GM19397 (cell line): ENCODE results near the gene PACS2.

ENCODE experiments used
- ATAC-seq: cut with Tn5 transposase; IDR thresholded peaks from one replicate; pipeline ENCODE4 v1.9.1; 2021; ENCODE audit warnings: mild to moderate bottlenecking, moderate library complexity; ENCODE audit not compliant: unreplicated experiment

The PACS2 gene

DNA sequence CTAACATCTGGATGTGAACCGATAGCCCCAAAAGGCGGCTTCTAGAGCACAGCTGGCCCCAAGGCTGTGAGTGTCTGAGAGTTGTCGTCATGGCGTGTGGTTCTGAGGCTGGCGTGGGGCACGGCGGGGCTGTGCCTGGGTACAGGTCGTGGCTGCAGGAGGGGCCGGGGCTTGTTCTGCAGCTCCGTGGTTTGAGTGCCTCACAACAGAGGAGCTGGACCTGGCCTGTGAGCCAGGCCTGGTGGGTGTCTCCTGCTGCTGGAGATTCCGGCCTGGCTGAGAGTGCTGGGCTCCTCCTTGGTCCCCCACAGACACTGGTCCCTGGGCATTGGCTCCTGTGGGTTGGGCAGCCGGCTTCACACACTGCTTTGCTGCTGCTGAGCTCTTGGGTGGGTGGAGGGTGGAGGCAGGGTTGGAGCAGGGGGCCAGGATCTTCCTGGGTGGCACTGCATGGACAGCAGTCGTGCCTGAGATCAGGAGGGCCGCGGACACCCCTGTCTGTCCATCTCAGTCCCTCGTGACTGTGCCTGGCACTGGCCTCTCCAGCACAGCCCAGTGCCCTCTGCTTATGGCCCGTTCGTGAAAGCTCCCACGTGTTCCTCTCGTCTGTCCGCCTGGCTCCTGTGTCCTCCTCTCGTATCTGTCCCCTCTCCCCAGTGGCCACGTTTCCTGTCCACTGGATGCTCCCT, 52.0 kb downstream of the PACS2 start:
- no peak for ATAC-seq

DNA sequence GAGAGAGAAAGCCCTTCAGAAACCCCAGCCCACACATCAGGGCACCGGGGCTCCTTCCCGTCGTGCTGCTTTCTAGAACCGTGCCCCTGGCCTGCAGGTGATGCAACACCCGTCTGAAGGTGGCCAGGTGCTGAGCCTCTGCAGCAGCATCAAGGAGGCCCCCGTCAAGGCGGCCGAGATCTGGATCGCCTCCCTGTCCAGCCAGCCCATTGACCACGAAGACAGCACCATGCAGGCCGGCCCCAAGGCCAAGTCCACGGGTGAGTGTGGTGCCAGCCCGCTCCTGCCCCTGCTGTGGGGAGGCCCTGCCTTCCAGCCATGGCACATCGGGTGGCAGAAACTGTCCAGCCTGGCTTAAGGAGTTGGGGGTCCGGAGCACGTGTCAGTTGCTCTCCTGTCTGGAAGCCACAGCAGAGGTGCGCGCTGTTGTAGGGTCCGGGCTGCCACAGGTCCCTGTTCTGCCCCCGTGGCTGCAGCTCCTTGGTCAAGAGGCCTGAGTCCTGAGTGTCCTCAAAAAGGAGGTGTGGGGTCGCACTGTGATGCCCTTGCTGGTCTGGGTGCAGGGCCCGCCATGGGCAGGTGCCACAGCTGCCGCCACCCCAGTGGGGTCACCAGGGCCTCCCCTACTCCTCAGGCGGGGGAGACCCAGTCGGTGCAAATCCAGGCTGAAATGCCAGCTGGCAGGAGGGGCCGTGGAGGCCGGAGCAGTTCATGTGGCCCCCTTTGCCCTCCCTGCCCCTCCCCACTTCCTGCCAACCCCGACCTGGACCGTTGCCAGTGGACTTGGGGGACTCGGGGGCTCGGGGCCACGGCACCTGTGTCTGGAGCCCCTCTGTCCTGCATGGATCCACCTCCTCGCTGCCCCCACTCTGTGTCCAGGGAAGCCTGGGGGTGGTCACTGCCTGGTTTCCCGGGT, 52.8 kb downstream of the PACS2 start:
- ATAC-seq, result no peak

DNA sequence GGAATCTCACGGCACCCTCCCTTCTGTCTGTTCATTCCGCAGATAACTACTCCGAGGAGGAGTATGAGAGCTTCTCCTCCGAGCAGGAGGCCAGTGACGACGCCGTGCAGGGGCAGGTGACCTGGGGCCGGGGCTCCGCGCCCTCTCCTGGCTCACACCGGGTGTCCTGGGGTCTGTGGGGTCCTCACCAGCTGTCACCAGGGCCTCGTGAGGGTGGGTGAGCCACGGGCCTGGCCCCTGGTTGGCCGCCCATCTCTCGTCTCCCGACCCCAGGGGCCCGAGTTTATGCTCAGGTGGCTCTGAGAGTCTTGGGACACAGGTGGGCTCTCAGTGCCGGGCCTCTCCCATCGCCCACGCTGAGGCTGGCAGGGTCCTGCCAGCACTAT, 53.5 kb downstream of the PACS2 start:
- no peak for ATAC-seq

DNA sequence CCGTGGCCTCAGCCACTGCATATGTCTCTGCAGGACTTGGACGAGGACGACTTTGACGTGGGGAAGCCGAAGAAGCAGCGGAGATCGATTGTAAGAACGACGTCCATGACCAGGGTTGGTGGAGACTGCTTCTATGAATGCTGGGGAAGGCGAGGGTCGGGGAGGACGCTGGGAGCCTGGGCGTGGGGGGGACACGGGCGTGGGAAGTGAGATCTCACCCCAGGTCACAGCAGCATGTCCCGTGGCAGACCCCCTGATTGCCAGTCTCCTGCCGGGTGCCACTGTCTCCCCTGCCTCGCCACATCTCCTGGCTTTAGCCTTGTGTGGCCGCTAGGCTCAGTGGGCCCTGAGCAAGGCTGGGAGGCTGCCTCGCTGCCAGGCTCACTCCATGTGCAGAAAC, 53.9 kb downstream of the PACS2 start:
- ATAC-seq, result no peak

DNA sequence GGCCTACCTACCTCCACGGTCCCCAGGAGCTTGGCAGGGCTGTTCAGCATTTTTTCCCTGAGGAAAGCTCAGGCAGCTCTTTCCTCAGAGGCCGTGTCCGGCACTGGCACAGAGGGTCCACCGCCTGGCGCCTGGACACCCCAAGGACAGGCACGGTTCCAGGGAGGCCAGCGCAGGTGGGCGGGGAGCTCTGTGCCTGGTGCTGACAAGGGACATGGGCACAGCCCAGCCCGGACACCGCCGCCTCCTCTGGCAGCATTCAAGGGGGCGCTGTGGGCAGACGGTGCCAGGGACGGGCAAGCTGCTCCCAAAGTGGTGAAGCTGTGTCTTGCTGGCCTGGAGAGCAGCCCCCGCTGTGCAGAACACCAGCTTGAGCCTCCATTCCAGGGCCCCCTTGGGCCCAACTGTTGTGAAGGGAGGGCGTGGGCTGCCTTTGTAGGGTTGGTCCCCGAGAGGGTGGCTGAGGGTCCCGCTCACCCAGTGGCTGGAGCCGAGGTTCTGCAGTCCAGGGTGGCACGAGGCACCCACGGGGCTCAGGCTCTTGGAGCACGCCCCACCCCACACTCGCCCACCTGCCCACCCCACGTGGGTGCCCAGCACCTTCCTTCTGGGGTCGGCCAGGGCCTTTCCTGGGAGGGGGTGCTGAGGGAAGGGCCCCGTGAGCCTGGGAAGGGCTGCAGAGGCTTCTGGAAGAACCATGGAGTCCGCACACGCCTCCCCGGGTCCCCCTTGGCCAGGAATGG, 54.5 kb downstream of the PACS2 start:
- ATAC-seq, result no peak

DNA sequence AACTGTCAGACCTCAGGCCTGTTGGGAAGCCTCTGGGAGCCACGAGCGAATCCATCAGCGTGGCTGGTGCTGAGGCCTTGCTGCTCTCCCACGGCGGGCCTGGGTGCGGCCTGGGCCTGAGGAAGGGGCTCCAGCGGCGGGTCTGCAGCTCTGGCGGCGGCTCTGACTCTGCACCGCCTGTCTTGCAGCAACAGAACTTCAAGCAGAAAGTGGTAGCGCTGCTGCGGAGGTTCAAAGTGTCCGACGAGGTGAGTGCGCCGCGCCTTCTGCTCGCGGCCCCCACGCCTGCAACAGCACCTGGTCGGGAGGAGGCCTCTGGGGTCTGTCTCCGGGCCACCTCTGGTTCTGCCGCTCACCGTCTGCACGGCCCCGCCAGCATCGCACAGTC, 55.1 kb downstream of the PACS2 start:
- ATAC-seq, result no peak

DNA sequence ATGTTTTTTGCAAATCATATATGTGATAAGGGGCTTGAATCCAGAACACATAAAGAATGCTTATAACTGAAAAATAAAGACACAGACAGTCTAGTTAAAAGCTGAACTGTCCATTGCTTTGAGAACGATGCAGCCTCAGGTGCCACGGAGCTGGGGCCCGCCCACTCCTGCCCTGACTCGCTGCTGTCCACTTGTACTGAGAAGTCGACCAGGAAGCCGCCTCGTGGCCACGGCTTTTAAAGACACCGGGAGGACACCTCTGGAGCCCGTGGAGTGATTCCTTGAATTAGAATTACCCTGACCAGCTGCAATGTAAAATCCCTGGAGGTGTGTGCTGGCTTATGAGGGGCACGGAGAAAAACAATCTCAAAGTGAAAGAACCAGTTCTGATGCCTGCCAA, 59.8 kb downstream of the PACS2 start:
- ATAC-seq, result no peak

DNA sequence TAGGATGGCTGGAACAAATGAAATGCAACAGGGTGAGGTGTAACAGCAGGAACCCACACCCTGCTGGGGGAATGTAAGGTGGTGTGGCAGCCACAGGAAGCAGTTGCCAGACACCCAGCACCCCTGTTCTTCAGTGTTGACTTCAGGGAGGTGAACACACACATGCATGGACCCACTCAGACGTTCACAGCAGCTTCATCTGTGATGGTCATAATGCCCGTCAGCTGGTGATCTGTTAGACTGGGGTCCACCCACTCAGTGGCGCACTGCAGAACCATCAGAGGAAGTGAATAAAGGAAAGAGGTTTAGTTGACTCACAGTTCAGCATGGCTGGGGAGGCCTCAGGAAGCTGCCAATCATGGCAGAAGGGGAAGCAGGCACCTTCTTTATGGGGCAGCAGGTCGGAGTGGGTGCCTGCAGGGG, 61.1 kb downstream of the PACS2 start:
- ATAC-seq, result no peak

DNA sequence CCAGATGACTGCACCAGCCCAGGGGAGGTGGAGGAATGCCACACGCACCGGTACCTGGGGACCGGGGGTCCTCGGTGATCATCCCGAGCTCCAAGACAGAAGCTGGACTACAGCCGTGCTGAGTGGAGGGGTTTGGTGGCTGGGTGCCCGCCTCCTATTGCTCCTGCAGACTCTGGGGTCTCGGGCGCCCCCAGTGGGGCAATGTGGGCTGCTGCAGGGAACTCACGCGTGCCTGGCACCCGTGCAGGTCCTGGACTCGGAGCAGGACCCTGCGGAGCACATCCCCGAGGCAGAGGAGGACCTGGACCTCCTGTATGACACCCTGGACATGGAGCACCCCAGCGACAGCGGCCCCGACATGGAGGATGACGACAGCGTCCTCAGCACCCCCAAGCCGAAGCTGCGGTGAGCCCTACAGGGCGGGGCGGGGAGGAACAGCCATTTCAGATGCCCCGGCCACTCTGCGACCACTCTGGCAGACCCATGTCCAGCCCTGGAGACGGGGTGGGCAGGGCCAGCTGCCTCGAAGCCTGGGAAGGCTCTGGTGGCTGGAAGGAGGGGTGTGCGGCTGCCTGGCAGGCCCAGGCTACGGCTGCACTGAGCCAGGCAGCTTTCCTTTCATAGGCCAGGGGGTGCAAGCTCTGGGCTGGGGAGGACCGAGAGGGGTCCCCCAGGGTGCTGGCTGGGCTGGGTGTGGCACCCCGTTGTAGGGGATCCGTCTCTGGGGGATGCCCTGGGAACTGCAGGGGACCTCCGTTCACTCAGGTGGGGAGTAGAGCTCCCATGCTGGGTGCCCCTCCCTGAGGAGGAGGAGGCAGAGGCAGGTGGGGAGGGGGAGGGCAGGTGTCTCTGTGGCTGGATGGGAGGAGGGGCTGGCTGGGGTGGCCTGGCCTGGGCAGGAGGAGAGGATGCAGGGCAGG, 62.2 kb downstream of the PACS2 start:
- no peak for ATAC-seq

DNA sequence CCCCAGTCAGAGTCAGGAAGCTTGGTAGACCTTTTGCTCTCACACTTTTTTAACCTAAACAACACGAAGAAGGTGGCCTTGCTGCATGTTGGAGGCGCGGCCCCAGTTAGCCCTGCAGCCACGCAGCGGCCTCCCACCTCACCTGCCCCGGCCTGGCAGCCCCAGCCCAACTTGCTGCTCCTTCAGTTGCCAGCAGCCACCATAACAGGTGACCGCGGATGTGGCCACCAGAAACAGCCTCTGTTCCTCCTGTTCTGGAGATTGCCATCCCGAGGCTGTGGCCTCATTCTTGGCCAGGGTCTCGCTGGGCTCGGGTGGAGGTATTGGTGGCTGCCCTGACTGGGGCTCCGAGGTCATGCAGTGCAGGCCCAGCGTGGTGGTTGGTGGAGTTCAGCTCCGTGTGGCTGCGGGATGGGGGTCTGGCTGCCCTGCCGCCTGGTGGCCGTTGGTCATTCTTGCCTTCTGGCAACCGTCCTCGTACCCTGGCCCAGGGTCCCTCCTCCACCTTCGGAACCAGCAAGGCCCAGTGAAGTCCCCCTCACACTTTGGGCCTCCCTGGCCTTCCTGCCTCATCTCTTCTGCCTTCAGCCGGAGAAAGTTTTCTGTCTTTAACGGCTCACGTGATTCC, 63.1 kb downstream of the PACS2 start:
- no peak for ATAC-seq

DNA sequence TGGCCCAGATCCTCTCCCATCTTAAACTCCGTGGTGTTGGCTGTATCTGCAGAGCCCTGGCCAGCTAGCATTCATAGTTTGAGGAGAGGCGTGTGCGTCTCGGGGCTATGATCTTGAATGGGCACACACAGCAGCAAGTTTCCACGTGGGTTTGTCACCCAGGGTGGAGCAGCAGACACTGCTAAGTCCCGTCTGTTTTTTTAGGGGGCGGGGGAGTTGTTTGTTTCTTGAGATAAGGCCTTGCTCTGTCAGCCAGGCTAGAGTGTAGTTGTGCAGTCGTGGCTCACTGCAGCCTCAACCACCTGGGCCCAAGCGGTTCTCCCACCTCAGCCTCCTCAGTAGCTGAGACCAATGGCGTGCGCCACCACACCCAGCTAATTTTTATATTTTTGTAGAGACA, 63.7 kb downstream of the PACS2 start:
- no peak for ATAC-seq

DNA sequence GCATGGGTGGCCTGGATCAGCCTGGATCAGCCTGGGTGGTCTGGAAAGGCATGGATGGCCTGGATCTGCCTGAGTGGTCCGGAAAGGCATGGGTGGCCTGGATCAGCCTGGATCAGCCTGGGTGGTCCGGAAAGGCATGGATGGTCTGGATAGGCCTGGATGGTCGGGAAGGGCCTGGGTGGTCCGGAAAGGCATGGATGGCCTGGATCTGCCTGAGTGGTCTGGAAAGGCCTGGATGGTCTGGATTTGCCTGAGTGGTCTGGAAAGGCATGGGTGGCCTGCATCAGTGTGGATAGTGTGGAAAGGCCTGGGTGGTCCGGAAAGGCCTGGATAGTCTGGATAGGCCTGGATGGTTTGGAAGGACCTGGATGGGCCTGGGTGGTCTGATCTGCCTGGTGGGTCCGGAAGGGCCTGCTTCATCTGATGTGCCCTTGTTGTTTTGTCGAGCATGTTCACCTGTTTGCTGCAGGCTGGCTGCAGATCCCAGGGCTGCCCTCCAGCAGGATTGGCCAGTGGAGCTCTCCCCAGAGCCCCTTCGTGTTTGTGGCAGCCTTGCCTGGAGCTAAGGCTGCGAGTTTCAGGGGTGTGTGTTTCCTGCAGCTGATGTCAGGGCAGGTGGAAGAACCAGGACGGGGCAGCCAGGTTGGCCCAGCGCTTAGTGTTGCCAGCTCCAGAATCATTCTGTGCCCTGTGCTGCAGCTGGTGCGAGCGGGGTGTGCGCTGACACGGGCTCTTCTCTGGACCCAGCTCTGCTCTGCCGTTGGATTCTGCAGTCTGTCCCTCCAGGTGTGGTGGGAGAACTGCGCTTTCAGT, 64.5 kb downstream of the PACS2 start:
- ATAC-seq, result no peak

DNA sequence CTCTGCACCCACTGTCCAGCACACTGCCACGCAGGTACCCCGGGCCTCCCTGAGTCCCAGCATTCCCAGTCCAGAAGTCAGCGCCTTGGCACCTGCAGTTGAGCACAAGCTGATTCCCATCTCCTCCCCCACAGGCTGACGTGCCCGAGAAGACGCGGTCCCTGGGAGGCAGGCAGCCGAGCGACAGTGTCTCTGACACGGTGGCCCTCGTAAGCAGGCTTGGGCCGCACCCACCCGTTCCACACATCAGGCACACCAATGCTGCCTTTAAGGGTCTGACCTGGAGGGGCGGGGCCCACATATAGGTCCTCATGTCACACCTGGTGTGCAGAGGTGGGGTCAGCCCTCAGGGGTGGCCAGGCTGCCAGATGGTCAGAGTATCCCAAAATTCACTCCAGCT, 65.4 kb downstream of the PACS2 start:
- no peak for ATAC-seq

DNA sequence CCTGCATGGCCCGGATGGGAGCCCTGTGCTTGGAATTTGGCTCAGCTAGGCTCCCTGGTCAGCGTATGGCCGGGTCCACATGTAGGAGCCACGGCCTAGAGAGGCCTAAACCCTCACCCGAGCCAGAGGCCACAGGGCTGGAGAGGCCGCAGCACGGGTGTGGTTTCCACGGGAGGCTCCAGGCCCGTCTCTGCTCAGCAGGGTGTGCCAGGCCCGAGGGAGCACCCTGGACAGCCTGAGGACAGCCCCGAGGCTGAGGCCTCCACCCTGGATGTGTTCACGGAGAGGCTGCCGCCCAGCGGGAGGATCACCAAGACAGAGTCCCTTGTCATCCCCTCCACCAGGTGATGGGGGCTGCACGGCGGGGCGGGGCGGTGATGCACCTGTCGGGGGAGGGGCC, 66.2 kb downstream of the PACS2 start:
- no peak for ATAC-seq

DNA sequence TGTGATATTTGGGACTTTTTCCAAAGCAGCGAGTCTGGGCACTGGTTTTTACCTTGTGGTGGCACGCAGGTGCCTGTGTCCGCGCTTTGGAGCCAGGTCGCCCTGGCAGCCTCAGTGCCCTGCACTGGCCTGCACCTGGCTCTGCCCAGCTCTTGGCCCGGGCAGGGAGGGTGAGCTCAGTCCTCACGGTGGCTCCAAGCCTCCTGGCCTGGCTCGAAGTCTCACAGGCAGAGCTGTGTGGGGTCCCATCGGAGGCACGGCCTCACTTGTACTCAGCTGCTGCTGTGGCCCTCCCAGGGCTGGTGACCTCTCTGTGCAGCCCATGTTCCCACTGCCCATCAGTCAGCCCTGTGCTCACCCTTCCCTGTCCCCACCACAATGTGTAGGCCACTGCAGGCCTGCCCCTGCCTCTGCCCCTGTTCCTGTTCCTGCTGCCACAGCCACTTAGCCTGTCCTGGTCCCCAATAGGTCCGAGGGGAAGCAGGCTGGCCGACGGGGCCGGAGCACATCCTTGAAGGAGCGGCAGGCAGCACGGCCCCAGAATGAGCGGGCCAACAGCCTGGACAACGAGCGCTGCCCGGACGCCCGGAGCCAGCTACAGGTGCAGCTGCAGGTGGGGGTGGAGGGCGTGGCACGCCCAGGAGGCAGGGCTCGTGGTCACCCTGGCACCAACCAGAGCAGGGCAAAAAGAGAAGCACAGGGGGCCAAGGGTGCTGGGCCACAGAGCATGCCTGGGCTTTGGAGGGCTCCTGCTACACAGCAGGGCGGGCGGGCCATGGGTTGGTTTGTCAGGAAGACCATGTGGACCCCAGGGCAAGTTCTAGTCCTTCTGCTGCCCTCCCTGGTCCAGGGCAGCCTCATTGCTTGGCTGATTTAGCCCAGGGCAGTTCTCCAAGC, 67.1 kb downstream of the PACS2 start:
- no peak for ATAC-seq

DNA sequence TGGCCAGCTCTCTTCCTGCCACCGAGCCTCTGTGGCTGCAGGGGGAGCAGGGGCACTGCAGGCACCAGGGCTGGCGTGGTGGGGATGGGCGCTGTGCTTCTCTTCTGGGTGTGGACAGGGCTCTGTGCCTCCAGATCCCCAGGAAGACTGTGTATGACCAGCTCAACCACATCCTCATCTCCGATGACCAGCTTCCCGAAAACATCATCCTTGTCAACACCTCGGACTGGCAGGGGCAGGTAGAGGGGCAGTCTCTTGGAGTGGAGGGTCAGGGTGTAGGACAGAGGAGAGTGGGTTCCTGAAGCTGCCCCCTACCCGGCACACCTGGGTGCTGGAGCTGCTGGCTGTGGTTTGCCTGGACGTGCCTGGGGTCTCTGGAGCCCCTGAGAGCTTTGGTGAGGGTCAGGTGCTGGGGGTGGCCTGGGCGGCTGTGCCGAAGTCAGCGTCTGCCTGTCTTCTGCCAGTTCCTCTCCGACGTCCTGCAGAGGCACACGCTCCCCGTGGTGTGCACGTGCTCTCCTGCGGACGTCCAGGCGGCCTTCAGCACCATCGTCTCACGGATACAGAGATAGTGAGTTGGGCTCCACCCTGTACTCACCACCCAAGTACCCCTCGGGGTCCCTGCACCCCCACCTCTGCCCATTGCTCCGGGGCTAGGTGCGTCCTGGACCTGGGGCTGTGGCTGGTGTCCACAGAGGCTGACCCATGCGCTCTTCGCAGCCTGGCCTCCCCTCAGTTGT, 68.0 kb downstream of the PACS2 start:
- no peak for ATAC-seq

DNA sequence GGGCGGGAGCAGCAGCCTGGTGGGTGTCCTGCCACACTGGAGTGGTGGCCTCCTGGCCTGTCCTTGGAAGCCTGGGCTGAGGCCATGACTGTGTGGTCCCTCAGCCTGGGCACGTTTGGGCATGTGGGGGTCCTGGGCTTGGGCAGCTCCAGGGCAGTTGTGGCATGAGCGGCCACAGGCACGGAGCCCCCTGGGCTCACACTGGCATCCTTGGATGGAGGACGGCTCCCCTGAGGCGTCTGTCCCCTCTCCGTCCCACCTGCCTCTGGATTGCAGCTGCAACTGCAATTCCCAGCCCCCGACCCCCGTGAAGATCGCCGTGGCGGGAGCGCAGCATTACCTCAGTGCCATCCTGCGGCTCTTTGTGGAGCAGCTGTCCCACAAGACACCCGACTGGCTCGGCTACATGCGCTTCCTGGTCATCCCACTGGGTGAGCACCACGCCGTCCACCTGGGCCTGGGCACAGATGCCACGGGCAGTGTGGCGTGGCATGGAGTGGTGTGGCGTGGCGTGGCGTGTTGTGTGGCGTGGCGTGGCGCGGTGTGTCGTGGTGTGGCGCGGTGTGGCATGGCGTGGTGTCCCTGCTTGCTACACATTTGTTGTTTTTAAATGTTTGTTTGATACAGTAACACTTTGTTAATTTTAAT, 68.7 kb downstream of the PACS2 start:
- no peak for ATAC-seq
